ENCODE measurements around the gene PRM3. TPM values are rescaled to one million over a fixed set of nuclear protein-coding genes. Genes with fewer than 3 reads are reported as not detected.

Gene PRM3
- total and polyA plus RNA-seq, 2 experiments from 2014 or later = not detected

- H3K4me3 ChIP-seq = no peak overlapping the region
- H3K36me3 ChIP-seq = no peaks in the 10 kb centered on the region
- H3K27me3 ChIP-seq = no peaks in the 10 kb centered on the region
- H3K27ac ChIP-seq = no peak overlapping the region
- TF ChIP-seq CTCF (IDR thresholded peaks at IDR 0.05; ENCODE audit: low read depth, low read length) = no peak
- H3K9me3 ChIP-seq (ENCODE audit: low read depth) = no peaks in the 10 kb centered on the region
- H3K4me1 ChIP-seq (ENCODE audit: low read depth) = no peaks in the 10 kb centered on the region
- no peak for DNase-seq (ENCODE audit: low read depth in 1 of 2, low spot score in 1 of 2)
Observed at GRCh38 chr16:11263737-11264136, 9.7 kb downstream of the PRM3 start.

DNA sequence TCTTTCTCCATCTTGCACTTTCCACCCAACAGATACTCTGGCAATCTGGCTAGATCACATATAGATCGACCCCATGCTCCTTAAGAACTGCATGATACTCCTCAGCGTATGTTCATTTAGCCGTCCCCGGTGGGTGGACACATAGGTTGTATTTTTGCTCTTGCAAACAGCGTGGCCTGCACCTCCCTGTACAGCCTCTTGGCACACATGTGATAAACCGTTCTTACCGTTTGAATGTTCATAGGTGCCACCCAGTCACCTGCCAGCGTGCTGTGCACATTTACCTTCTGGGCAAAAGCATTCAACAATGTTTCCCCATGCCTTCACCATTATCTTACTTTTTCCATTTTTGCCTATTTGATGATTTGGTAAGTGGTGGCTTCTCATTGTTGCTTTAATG is 10.5 kb downstream of the PRM3 start:
- DNase-seq (ENCODE audit: low read depth in 1 of 2, low spot score in 1 of 2) = no peak
- no peak overlapping the region for H3K4me3 ChIP-seq
- H3K36me3 ChIP-seq = no peaks in the 10 kb centered on the region
- H3K9me3 ChIP-seq (ENCODE audit: low read depth) = no peaks in the 10 kb centered on the region
- H3K27me3 ChIP-seq = no peaks in the 10 kb centered on the region
- no peak for TF ChIP-seq CTCF (IDR thresholded peaks at IDR 0.05; ENCODE audit: low read depth, low read length)
- no peaks in the 10 kb centered on the region for H3K4me1 ChIP-seq (ENCODE audit: low read depth)
- no peak overlapping the region for H3K27ac ChIP-seq

GRCh38 chr16:11260596-11260966 is 12.8 kb downstream of the PRM3 start:
- no peaks in the 10 kb centered on the region for H3K36me3 ChIP-seq
- H3K27ac ChIP-seq = no peak overlapping the region
- no peak for DNase-seq (ENCODE audit: low read depth in 1 of 2, low spot score in 1 of 2)
- TF ChIP-seq CTCF (IDR thresholded peaks at IDR 0.05; ENCODE audit: low read depth, low read length) = no peak
- H3K27me3 ChIP-seq = no peaks in the 10 kb centered on the region
- no peaks in the 10 kb centered on the region for H3K4me1 ChIP-seq (ENCODE audit: low read depth)
- no peaks in the 10 kb centered on the region for H3K9me3 ChIP-seq (ENCODE audit: low read depth)
- no peak overlapping the region for H3K4me3 ChIP-seq

GRCh38 chr16:11259655-11260595 is 13.5 kb downstream of the PRM3 start:
- H3K27ac ChIP-seq = no peak overlapping the region
- no peak for TF ChIP-seq CTCF (IDR thresholded peaks at IDR 0.05; ENCODE audit: low read depth, low read length)
- H3K36me3 ChIP-seq = no peaks in the 10 kb centered on the region
- no peaks in the 10 kb centered on the region for H3K27me3 ChIP-seq
- H3K9me3 ChIP-seq (ENCODE audit: low read depth) = no peaks in the 10 kb centered on the region
- H3K4me3 ChIP-seq = no peak overlapping the region
- H3K4me1 ChIP-seq (ENCODE audit: low read depth) = no peaks in the 10 kb centered on the region
- no peak for DNase-seq (ENCODE audit: low read depth in 1 of 2, low spot score in 1 of 2)

DNA sequence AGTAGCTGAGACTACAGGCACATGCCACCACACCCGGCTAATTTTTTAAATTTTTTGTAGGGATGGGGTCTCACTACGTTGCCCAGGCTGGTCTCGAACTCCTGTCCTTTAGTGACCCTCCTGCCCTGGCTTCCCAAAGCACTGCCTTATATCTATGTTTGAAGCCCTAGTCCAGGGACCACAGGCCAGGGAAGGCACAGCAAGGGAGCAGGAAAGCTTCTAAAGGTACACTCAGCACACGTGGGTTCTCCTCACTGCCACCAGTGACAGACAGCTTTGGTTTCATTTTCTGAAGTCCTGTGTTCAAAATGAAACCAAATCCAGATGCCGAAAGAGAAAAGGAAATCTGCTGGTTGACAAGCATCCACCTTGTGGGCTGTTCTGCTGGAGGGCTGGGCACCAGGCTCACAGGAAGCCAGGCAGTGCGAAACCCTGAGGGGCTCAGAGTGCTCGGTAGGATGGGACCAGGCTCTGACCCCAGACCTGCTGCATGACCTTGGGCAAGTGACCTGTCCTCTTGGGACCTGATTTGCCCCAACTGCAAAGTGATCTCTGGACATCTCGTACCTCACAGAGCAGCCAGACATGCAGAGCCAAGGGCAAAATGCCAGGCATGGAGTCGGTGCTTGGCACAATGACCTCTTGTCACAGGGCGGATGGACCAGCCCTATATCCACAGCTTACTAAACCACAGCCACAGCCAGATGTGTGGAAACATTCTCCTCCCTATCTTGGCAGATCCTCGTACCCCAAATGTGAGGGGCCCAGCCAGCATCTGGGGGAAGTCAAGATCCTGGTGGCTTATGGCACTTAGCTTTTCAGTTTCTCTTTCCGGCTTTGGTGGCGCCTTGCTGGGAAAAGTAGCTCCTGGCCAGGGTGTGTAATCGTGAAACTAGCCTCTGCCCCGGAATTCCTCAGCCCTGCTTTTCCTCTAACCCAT is 14.6 kb downstream of the PRM3 start:
- Histone ChIP-seq H3K4me1 (ENCODE audit: low read depth) (no peaks in the 10 kb centered on the region), H3K9me3 (ENCODE audit: low read depth) (no peaks in the 10 kb centered on the region), H3K4me3 (no peak overlapping the region), H3K27me3 (no peaks in the 10 kb centered on the region), H3K36me3 (no peaks in the 10 kb centered on the region), H3K27ac (no peak overlapping the region)
- DNase-seq (ENCODE audit: low read depth in 1 of 2, low spot score in 1 of 2) = no peak
- TF ChIP-seq CTCF (IDR thresholded peaks at IDR 0.05; ENCODE audit: low read depth, low read length) = no peak
